ENCODE results near the gene CLCF1.

DNA sequence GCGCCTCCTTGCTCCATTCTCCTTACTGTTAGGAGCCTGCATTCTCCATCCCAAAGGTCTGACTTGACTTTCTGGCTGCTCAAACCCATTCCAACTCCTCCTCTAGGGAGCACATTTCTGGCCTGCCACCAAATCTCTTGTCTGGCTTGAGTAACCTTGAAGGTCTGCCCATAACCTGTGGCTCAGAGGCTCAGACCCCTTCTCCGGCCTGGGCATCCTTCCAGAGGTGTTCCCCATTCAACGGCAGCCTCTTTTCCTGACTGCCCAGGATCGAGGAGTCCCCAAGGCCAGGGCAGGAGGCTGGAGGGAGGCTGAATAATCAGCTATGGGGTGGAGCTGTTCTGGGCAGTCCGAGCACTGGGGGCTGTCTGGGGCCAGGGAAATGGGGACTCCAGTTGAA lies 20.6 kb upstream of the CLCF1 start:
- TF ChIP-seq, protein P1, sequence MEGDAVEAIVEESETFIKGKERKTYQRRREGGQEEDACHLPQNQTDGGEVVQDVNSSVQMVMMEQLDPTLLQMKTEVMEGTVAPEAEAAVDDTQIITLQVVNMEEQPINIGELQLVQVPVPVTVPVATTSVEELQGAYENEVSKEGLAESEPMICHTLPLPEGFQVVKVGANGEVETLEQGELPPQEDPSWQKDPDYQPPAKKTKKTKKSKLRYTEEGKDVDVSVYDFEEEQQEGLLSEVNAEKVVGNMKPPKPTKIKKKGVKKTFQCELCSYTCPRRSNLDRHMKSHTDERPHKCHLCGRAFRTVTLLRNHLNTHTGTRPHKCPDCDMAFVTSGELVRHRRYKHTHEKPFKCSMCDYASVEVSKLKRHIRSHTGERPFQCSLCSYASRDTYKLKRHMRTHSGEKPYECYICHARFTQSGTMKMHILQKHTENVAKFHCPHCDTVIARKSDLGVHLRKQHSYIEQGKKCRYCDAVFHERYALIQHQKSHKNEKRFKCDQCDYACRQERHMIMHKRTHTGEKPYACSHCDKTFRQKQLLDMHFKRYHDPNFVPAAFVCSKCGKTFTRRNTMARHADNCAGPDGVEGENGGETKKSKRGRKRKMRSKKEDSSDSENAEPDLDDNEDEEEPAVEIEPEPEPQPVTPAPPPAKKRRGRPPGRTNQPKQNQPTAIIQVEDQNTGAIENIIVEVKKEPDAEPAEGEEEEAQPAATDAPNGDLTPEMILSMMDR (IDR thresholded peaks at IDR 0.05) = no peak
- TF ChIP-seq POLR2AphosphoS5 (IDR thresholded peaks at IDR 0.05) (no peak), EP300 (IDR thresholded peaks at IDR 0.05) (no peak)
